K562 (cell line): ENCODE data around the gene MEIKIN. TPM values are rescaled to one million over a fixed set of nuclear protein-coding genes. Genes with fewer than 3 reads are reported as not detected.

Source experiments
- ATF2 ChIP-seq: sonication (generic); formaldehyde crosslinking; IDR thresholded peaks from 2 replicates; pipeline ENCODE4 v1.8.1; 2022; ENCODE audit warnings: missing genetic modification reagents
- CXXC5 ChIP-seq: fragments of 250-450 bp; sonication (Bioruptor Pico); IDR thresholded peaks from 2 replicates; pipeline ENCODE4 v1.8.0; 2022; ENCODE audit warnings: inconsistent platforms, mild to moderate bottlenecking, moderate library complexity
- ELF2 ChIP-seq: fragments of 250-450 bp; sonication (Bioruptor Pico); IDR thresholded peaks from 2 replicates; pipeline ENCODE4 v1.5.0; 2021; ENCODE audit warnings: mild to moderate bottlenecking
- HDAC3 ChIP-seq: fragments of 450-650 bp; IDR thresholded peaks from 2 replicates; pipeline ENCODE4 v1.6.1; 2018; ENCODE audit warnings: borderline replicate concordance, mild to moderate bottlenecking, moderate library complexity; ENCODE audit not compliant: partially characterized antibody
- JUNB ChIP-seq: fragments of 450-650 bp; formaldehyde crosslinking; conservative IDR thresholded peaks from 2 replicates; pipeline ENCODE4 v1.4.0; 2020; ENCODE audit warnings: mild to moderate bottlenecking
- KAT7 ChIP-seq: sonication (generic); formaldehyde crosslinking; IDR thresholded peaks from 2 replicates; pipeline ENCODE4 v1.8.0; 2022; ENCODE audit warnings: missing genetic modification reagents, mild to moderate bottlenecking, borderline replicate concordance
- MTA3 ChIP-seq: fragments of 450-650 bp; formaldehyde crosslinking; IDR thresholded peaks from 2 replicates; pipeline ENCODE4 v1.6.1; 2017; ENCODE audit warnings: mild to moderate bottlenecking, borderline replicate concordance
- NFE2 ChIP-seq: IDR thresholded peaks from 2 replicates; pipeline ENCODE4 v1.6.1; 2014; ENCODE audit warnings: antibody characterized with exemption, low read depth
- NONO ChIP-seq, 2 experiments: fragments of 200-400 bp in 1 of 2; fragments of 450-650 bp in 1 of 2; formaldehyde crosslinking in 1 of 2; IDR thresholded peaks; 2 replicates each; pipeline ENCODE4 v1.6.1; 2017; ENCODE audit warnings: low read depth in 2 of 2, mild to moderate bottlenecking in 2 of 2, moderate library complexity in 2 of 2, low read length in 1 of 2
- SMAD2 ChIP-seq: fragments of 150-350 bp; IDR thresholded peaks from 2 replicates; pipeline ENCODE4 v1.6.1; 2014; ENCODE audit warnings: low read depth, mild to moderate bottlenecking, low read length
- TCF7 ChIP-seq: sonication (generic); IDR thresholded peaks from 2 replicates; pipeline ENCODE4 v1.6.1; 2016; ENCODE audit warnings: antibody characterized with exemption, borderline replicate concordance
- TFAP4 ChIP-seq: sonication (generic); formaldehyde crosslinking; IDR thresholded peaks from 2 replicates; pipeline ENCODE4 v1.8.0; 2022; ENCODE audit warnings: missing genetic modification reagents, mild to moderate bottlenecking, moderate library complexity, borderline replicate concordance
- UBTF ChIP-seq, 2 experiments: IDR thresholded peaks; 2 replicates each; pipeline ENCODE4 v1.6.1; 2012; ENCODE audit warnings: improper control_type of control experiment in 2 of 2, low read depth in 2 of 2, low read length in 2 of 2, borderline replicate concordance in 1 of 2
- ZNF224 ChIP-seq: sonication (generic); formaldehyde crosslinking; IDR thresholded peaks from 2 replicates; pipeline ENCODE4 v1.8.0; 2022; ENCODE audit warnings: mild to moderate bottlenecking, missing genetic modification reagents
- ZNF431 ChIP-seq: sonication (generic); formaldehyde crosslinking; IDR thresholded peaks from 2 replicates; pipeline ENCODE4 v1.8.0; 2022; ENCODE audit warnings: mild to moderate bottlenecking, missing genetic modification reagents
- ZNF717 ChIP-seq: fragments of 250-450 bp; sonication (Bioruptor Pico); IDR thresholded peaks from 2 replicates; pipeline ENCODE4 v1.5.0; 2021
- polyA plus RNA-seq, 8 experiments: library from polyadenylated mRNA; depleted of rRNA in 4 of 8; stranded (reverse) in 5 of 8; unstranded in 3 of 8; fragments of >200 nt; fragmentation: Nextera tagmentation in 2 of 8; fragmentation: Illumina TruSeq in 1 of 8; extraction: Ambion mirVana in 2 of 8; extraction: Trizol in 1 of 8; gene quantifications; 2 replicates each; pipeline versions ENCODE4 v1.2.1 to v1.2.3, GENCODE V29; 2011 to 2014; ENCODE audit warnings: inconsistent platforms in 1 of 8, missing spikeins in 1 of 8
- total RNA-seq, 7 experiments: library from RNA; depleted of rRNA in 6 of 7; stranded (reverse); fragments of >200 nt in 6 of 7; fragmentation: Illumina TruSeq in 2 of 7; extraction: Trizol in 2 of 7; gene quantifications; 2 replicates each; pipeline versions ENCODE4 v1.2.1 to v1.2.3, GENCODE V29; 2011 to 2021; ENCODE audit warnings: low replicate concordance in 1 of 7
- TF ChIP-seq, protein P1 (sequence below), 2 experiments: fragments of 450-650 bp; IDR thresholded peaks; 2 replicates each; pipeline ENCODE4 v1.6.1; 2018; ENCODE audit warnings: mild to moderate bottlenecking in 2 of 2, low read depth in 1 of 2; ENCODE audit not compliant: partially characterized antibody in 2 of 2

Gene MEIKIN
- total and polyA plus RNA-seq, 9 of the 15 experiments (the other 6 are each of a cell fraction or from before 2014, with no cell fraction given): 0.18 TPM; not detected in 8

GRCh38 chr5:131994533-131995226 is 49.2 kb upstream of the MEIKIN start (continued):
- TF ChIP-seq, protein P1, sequence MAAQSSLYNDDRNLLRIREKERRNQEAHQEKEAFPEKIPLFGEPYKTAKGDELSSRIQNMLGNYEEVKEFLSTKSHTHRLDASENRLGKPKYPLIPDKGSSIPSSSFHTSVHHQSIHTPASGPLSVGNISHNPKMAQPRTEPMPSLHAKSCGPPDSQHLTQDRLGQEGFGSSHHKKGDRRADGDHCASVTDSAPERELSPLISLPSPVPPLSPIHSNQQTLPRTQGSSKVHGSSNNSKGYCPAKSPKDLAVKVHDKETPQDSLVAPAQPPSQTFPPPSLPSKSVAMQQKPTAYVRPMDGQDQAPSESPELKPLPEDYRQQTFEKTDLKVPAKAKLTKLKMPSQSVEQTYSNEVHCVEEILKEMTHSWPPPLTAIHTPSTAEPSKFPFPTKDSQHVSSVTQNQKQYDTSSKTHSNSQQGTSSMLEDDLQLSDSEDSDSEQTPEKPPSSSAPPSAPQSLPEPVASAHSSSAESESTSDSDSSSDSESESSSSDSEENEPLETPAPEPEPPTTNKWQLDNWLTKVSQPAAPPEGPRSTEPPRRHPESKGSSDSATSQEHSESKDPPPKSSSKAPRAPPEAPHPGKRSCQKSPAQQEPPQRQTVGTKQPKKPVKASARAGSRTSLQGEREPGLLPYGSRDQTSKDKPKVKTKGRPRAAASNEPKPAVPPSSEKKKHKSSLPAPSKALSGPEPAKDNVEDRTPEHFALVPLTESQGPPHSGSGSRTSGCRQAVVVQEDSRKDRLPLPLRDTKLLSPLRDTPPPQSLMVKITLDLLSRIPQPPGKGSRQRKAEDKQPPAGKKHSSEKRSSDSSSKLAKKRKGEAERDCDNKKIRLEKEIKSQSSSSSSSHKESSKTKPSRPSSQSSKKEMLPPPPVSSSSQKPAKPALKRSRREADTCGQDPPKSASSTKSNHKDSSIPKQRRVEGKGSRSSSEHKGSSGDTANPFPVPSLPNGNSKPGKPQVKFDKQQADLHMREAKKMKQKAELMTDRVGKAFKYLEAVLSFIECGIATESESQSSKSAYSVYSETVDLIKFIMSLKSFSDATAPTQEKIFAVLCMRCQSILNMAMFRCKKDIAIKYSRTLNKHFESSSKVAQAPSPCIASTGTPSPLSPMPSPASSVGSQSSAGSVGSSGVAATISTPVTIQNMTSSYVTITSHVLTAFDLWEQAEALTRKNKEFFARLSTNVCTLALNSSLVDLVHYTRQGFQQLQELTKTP (IDR thresholded peaks at IDR 0.05; ENCODE audit: low read depth in 1 of 2, partially characterized antibody in 2 of 2): peak in 1 of 2 experiments; percentile 36
- TF ChIP-seq ZNF224 (no peak), TCF7 (peak; percentile 95), KAT7 (CRISPR knock-in tag) (no peak), NONO (IDR thresholded peaks at IDR 0.05; ENCODE audit: low read depth in 2 of 2, low read length in 1 of 2) (peak in 1 of 2 experiments; percentile 86; a peak in 2 of 4 replicates), HDAC3 (no peak), NFE2 (0 out of 2 replicates have a peak, but pooled peaks have one; percentile 38), ELF2 (CRISPR knock-in tag) (no peak), SMAD2 (no peak), MTA3 (peak; percentile 86), TFAP4 (CRISPR knock-in tag) (peak; percentile 84), UBTF (IDR thresholded peaks at IDR 0.05; ENCODE audit: borderline replicate concordance in 1 of 2, low read depth in 2 of 2, low read length in 2 of 2) (no peak; a peak in 1 of 4 replicates), ZNF717 (CRISPR knock-in tag) (no peak), CXXC5 (CRISPR knock-in tag) (peak; percentile 78), ATF2 (CRISPR knock-in tag) (no peak), ZNF431 (CRISPR knock-in tag) (peak; percentile 56; the same call in 1 of the 2 replicates), JUNB (CRISPR knock-in tag) (no peak)
